HG02610 (cell line): Measurements from ENCODE around the gene SBNO1.
"Not testable (repeated sequence)": the region's sequence is repeated elsewhere in the genome, so short reads cannot be mapped to it uniquely, and the experiment has no call there.

Experiments
- ATAC-seq: cut with Tn5 transposase; IDR thresholded peaks from one replicate; pipeline ENCODE4 v1.9.1; 2021; ENCODE audit warnings: mild to moderate bottlenecking, moderate library complexity; ENCODE audit not compliant: unreplicated experiment

The SBNO1 gene

GRCh38 chr12:123364532-123365024 lies at the start of gene SBNO1:
TSS of gene SBNO1 (minus strand) at chr12:123364847. CDS start at chr12:123350441, 14,406 bp downstream.
- ATAC-seq, result peak; percentile 28

GRCh38 chr12:123410041-123410412 lies 45.4 kb upstream of the SBNO1 start:
- ATAC-seq, result no peak

DNA sequence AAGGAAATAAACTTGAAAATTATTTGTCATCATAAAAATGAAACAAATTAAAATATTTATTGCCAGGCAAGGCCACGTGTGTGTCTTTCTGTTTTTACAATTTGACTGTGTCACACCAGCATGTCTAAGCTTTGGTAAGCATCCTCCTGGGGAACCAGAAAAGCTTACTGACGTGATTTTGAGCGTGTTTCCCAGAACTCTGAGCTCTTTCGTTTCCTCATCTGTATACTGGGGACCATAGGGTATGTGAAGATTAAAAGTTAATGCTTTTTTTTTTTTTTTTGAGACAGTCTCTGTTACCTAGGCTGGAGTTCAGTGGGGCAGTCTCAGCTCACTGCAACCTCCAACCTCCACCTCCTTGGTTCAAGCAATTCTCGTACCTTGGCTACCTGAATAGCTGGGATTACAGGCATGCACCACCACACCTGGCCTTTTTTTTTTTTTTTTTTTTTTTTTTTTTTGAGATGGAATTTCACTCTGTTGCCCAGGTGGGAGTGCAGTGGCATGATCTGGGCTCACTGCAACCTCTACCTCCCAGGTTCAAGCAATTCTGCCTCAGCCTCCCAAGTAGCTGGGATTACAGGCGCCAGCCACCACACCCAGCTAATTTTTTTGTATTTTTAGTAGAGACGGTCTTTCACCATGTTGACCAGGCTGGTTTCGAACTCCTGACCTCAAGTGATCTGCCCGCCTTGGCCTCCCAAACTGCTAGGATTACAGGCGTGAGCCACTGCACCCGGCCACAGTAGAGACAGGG lies 44.8 kb upstream of the SBNO1 start:
- not testable (repeated sequence) for ATAC-seq

DNA sequence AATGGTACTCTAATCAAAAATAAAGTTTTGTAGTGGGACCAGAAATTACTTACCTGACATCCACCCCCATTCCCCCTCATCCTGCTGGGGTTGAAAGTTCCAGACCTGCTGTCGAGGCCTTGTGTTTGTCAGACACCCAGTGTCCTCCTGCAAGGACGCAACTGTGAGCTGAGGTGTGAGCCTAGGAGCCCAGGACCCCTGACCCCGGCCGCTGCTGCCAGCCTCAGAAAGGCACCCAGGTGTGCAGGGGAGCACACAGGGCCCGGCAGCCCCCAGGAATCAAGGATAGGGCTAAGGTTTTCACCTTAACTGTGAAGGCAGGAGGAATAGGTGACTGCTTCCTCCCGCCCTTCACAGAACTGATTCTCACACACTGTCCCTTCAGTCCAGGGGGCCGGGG lies 44.0 kb upstream of the SBNO1 start:
- not testable (repeated sequence) for ATAC-seq

GRCh38 chr12:123407934-123408333 lies 43.3 kb upstream of the SBNO1 start:
- not testable (repeated sequence) for ATAC-seq

GRCh38 chr12:123407269-123407668 lies 42.6 kb upstream of the SBNO1 start:
- ATAC-seq, result not testable (repeated sequence)

GRCh38 chr12:123404581-123404980 lies 39.9 kb upstream of the SBNO1 start:
- ATAC-seq, result no peak

DNA sequence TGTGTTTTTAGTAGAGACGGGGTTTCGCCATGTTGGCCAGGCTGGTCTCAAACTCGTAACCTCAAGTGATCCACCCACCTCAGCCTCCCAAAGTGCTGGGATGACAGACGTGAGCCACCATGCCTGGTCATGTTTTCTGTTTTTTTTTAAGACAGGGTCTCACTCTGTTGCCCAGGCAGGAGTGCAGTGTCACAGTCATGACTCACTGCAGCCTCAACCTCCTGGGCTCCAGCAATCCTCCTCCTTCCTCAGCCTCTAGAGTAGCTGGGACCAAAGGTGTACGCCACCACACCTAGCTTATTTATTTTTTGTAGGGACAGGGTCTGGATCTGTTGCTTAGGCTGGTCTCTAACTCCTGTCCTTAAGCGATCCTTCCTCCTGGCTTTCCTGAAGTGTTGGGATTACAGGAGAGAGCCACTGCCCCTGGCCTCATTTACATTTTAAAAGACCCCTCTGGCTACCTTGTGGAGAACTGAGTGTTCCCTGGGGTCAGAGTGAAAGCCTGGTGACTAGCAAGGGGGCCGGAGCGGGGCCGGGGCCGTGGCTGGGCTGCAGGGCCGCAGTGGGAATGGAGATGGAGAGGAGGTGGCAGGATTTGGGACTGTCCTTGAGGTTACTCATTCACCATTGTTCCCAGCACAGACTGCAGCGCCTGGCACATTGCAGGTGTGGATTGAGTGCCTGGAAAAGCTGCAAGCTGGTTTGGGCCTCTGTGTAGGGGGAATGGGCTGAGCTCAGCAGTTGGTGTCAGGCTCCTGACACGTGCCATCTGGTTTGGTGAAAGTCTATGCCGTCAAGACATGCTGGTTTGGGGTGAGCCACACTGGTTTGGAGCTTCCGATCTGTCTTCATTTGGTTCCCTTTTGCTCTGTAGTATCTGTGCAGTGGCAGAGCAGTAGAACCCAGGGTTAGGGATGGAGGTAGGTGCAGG lies 37.4 kb upstream of the SBNO1 start:
- no peak for ATAC-seq

DNA sequence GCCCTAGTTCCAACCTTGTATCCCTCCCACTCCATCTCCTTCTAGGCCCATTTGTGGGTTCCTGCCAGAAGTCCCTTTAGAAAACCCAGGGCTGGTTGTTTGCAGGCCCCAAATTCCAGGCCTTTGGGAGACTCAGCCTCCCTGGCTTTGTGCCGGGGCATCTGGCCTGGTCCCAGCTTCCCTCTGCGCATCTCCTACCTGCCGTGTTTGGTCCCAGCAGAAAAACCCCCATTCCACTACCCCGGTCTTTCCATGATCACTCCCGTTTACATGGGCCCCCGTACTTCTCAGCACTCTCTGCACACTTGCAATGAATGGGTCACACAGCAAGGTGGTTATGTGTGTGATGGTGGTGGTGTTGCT lies 34.6 kb upstream of the SBNO1 start:
- ATAC-seq, result no peak

DNA sequence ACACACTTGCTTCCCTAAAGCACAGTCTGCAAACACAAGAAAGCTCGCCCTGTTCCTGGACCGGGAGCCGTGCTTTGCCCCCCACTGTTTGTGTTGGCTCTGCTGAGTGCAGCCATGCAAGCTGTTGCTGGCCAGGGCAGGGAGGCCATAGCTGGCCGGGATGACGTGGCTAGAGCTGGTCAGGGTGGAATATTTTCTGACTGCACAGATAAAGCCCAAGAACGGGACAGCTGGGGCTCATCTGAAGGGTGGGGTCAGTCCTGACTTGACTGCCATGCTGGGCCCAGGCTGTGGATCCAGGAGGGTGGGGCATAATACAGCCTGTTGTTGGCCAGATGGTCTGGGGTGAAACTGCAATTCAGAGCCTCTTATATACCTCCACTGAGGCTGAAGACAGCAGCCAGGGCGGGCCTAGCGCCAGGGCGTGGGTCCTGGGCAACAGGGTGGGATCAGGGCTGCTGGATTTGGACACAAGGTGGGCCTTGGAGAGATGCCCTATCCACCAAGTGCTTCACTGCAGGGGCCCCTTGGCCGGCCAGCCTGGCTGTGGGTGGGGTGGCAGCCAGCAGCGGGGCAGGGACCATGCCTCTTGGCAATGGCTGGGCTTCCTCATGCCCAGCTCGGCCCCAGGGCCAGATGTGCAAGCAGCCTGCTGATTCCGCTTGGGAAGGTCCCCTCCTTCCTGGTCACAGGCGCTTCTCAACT lies 34.1 kb upstream of the SBNO1 start:
- ATAC-seq, result no peak

DNA sequence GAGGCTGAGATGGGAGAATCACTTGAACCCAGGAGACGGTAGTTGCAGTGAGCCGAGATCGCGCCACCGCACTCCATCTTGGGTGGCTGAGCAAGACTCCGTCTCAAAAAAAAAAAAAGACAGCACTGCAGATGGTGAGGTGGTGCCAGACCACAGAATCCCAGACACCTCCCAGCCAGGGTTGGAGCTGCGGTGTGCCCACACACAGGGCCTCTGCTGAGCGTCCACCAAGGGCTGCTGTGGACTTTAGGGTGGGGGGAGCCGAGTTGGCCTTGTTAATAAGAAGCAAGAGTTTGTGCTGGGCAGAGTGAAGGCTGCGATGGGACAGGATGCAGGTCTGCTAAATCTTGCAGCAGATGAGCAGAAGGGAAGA lies 33.5 kb upstream of the SBNO1 start:
- ATAC-seq, result no peak

DNA sequence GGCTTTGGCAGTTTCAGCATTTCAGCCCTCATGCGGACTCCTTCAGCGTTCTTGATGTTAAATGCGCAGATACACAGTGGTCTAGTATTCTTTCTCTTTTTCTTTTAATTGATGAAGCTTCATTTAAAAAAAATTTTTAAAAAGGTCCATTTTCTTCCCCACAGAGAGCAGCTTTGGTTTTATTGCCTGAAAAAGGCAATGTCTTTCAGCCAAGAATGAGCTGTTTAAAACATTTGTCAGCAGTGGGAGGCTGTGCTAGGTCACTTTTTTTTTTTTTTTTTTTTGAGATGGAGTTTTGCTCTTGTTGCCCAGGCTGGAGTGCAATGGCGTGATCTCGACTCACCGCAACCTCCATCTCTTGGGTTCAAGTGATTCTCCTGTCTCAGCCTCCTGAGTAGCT lies 32.8 kb upstream of the SBNO1 start:
- no peak for ATAC-seq

GRCh38 chr12:123396954-123397353 lies 32.3 kb upstream of the SBNO1 start:
- no peak for ATAC-seq

DNA sequence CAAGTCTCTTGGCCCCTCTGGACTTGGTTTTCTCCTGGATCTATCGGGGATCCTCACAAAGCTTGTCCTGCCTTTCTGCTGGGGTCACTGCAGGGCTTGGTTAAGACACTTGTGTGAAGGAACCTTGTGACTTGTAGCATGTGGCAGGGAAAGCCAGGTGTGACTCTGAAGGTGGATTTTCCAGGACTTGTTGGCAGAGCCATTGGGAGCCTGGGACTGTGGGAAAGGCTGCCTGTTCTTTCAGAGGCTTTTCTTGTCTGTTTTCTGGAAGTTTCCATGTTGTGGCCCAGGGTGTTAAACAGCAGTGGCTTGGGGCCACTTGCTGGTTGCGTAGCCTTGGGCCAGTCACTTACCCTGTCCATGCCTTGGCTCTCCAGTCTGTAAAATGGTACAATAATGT lies 31.9 kb upstream of the SBNO1 start:
- ATAC-seq, result no peak

GRCh38 chr12:123395236-123395635 lies 30.6 kb upstream of the SBNO1 start:
- ATAC-seq, result no peak

GRCh38 chr12:123393747-123394146 lies 29.1 kb upstream of the SBNO1 start:
- ATAC-seq, result no peak

DNA sequence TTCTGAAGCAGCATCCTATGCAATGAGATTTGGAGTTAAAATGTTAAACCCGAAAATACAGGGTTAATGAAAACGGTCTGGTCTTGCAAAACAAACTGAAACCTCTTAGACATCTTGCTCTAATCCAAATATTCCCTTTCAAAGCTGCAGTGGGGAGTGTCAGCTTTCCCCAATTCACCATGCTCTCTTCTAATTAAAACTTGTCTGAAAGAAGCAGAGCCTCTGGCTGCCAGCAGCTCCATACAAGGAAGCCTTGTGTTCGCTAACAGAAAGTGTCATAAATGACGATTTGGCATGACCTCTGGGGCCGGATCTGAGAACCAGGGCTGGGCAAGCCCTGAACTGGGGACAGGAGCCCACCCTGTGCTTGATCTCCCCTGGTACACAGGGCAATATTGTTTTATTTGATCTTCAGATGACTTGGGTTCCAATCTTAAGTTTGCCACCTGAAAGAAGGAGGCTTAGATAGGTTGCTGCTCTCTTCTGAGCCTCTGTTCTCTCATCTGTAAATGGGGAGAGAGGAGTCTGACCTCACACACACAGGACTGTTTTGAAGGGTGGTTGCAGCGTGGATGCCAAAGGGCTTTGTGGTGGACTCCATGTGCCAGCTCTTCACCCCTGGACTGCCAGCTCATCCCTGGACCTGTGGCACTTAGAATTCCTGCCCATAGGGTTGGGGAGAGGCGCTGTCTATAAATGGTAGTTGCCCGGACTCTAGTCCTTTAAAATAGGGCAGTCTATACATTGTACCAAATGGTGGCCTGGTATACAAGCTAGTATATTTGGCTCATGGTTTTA lies 27.1 kb upstream of the SBNO1 start:
- ATAC-seq, result no peak

DNA sequence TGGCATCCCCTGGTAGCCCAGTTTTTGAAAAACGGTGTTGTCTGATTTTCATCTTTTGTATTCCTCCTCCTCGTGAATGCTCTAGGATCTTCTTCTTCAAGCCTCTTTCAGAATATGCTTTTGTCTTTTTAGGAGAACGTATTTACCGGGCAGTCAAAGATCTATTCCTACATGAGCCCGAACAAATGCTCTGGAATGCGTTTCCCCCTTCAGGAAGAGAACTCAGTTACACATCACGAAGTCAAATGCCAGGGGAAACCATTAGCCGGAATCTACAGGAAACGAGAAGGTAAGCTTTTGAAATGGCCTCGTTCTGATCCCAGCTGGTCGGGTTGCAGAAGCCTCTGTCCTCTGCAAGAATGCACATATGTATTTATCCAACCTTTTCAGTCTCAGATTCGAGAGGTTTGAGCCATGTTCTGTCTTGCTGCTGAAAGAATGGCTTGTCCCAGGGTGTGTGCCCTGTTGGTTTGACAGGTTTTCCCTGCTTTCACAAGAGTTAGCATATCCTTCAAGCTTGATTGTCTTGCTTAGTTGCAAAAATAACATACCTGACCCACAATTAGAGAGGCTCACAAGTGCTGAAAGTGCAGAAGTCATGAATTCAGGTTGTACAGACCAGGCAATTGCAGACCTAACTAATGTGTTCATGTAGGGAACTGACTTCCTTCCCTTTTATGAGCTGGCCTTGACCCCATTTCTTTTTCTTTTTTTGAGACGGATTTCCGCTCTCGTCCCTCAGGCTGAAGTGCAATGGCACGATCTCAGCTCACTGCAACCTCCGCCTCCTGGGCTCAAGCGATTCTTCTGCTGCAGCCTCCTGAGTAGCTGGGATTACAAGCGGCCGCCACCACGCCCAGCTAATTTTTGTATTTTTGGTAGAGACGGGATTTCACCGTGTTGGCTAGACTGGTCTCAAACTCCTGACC lies 26.1 kb upstream of the SBNO1 start:
- no peak for ATAC-seq

- peak; percentile 27 for ATAC-seq
Observed at GRCh38 chr12:123389560-123390351, 25.1 kb upstream of the SBNO1 start.
